ENCODE measurements around the gene RIMBP2.

Gene RIMBP2

GRCh38 chr12:130523208-130523607 lies 192.9 kb downstream of the RIMBP2 start:
- H3K27ac Mint-ChIP-seq: no peak overlapping the region
- no peaks in the 10 kb centered on the region for H3K9me3 Mint-ChIP-seq
- H3K4me3 Mint-ChIP-seq: no peak overlapping the region
- no peaks in the 10 kb centered on the region for H3K36me3 Mint-ChIP-seq
- ATAC-seq (ENCODE audit: low read depth) (no peak), DNase-seq (ENCODE audit: low spot score in 2 of 2) (no peak)
- peaks cover 2% of the 10 kb centered on the region for H3K27me3 Mint-ChIP-seq
- no peaks in the 10 kb centered on the region for H3K4me1 Mint-ChIP-seq

- no peak for DNase-seq (ENCODE audit: low spot score in 2 of 2)
- no peak overlapping the region for H3K27ac Mint-ChIP-seq
- no peak overlapping the region for H3K4me3 Mint-ChIP-seq
- ATAC-seq (ENCODE audit: low read depth): no peak
- no peaks in the 10 kb centered on the region for H3K9me3 Mint-ChIP-seq
- H3K36me3 Mint-ChIP-seq: no peaks in the 10 kb centered on the region
- peaks cover 2% of the 10 kb centered on the region for H3K27me3 Mint-ChIP-seq
- H3K4me1 Mint-ChIP-seq: no peaks in the 10 kb centered on the region
These were observed 193.8 kb downstream of the RIMBP2 start for GRCh38 chr12:130522244-130522834.

- no peak overlapping the region for H3K27ac Mint-ChIP-seq
- H3K4me3 Mint-ChIP-seq: no peak overlapping the region
- H3K27me3 Mint-ChIP-seq: peaks cover 2% of the 10 kb centered on the region
- H3K4me1 Mint-ChIP-seq: no peaks in the 10 kb centered on the region
- no peak for ATAC-seq (ENCODE audit: low read depth)
- no peaks in the 10 kb centered on the region for H3K36me3 Mint-ChIP-seq
- H3K9me3 Mint-ChIP-seq: peaks cover 2% of the 10 kb centered on the region
- DNase-seq (ENCODE audit: low spot score in 2 of 2): no peak
These were observed 194.5 kb downstream of the RIMBP2 start for GRCh38 chr12:130521375-130522124.

- Mint-ChIP-seq H3K27ac (no peak overlapping the region), H3K9me3 (peaks cover 6% of the 10 kb centered on the region), H3K4me1 (no peaks in the 10 kb centered on the region), H3K4me3 (no peak overlapping the region), H3K36me3 (no peaks in the 10 kb centered on the region), H3K27me3 (peaks cover 2% of the 10 kb centered on the region)
- no peak for DNase-seq (ENCODE audit: low spot score in 2 of 2)
- no peak for ATAC-seq (ENCODE audit: low read depth)
These were observed 195.3 kb downstream of the RIMBP2 start for GRCh38 chr12:130520784-130521183.

- H3K27ac Mint-ChIP-seq: no peak overlapping the region
- peaks cover 4% of the 10 kb centered on the region for H3K27me3 Mint-ChIP-seq
- no peaks in the 10 kb centered on the region for H3K36me3 Mint-ChIP-seq
- H3K4me3 Mint-ChIP-seq: no peak overlapping the region
- no peak for ATAC-seq (ENCODE audit: low read depth)
- no peaks in the 10 kb centered on the region for H3K4me1 Mint-ChIP-seq
- no peak for DNase-seq (ENCODE audit: low spot score in 2 of 2)
- peaks cover 6% of the 10 kb centered on the region for H3K9me3 Mint-ChIP-seq
These were observed 198.5 kb downstream of the RIMBP2 start for GRCh38 chr12:130517588-130517987.

- Mint-ChIP-seq H3K27me3 (peaks cover 4% of the 10 kb centered on the region), H3K36me3 (no peaks in the 10 kb centered on the region), H3K4me3 (no peak overlapping the region), H3K4me1 (no peaks in the 10 kb centered on the region), H3K27ac (no peak overlapping the region), H3K9me3 (peaks cover 6% of the 10 kb centered on the region)
- no peak for DNase-seq (ENCODE audit: low spot score in 2 of 2)
- no peak for ATAC-seq (ENCODE audit: low read depth)
These were observed 201.9 kb downstream of the RIMBP2 start for GRCh38 chr12:130514149-130514551.

GRCh38 chr12:130513556-130513955 lies 202.5 kb downstream of the RIMBP2 start:
- no peak for ATAC-seq (ENCODE audit: low read depth)
- Mint-ChIP-seq H3K36me3 (no peaks in the 10 kb centered on the region), H3K27ac (no peak overlapping the region), H3K27me3 (peaks cover 4% of the 10 kb centered on the region), H3K9me3 (peaks cover 6% of the 10 kb centered on the region), H3K4me1 (no peaks in the 10 kb centered on the region), H3K4me3 (no peak overlapping the region)
- no peak for DNase-seq (ENCODE audit: low spot score in 2 of 2)

GRCh38 chr12:130511285-130511684 lies 204.8 kb downstream of the RIMBP2 start:
- no peak for DNase-seq (ENCODE audit: low spot score in 2 of 2)
- no peaks in the 10 kb centered on the region for H3K4me1 Mint-ChIP-seq
- H3K4me3 Mint-ChIP-seq: no peak overlapping the region
- peaks cover 3% of the 10 kb centered on the region for H3K9me3 Mint-ChIP-seq
- H3K27me3 Mint-ChIP-seq: peaks cover 4% of the 10 kb centered on the region
- H3K27ac Mint-ChIP-seq: no peak overlapping the region
- ATAC-seq (ENCODE audit: low read depth): no peak
- H3K36me3 Mint-ChIP-seq: no peaks in the 10 kb centered on the region

GRCh38 chr12:130509454-130509853 lies 206.6 kb downstream of the RIMBP2 start:
- ATAC-seq (ENCODE audit: low read depth) (no peak), DNase-seq (ENCODE audit: low spot score in 2 of 2) (no peak)
- Mint-ChIP-seq H3K4me1 (no peaks in the 10 kb centered on the region), H3K36me3 (no peaks in the 10 kb centered on the region), H3K4me3 (no peak overlapping the region), H3K9me3 (peaks cover 1% of the 10 kb centered on the region), H3K27ac (no peak overlapping the region), H3K27me3 (no peaks in the 10 kb centered on the region)

- ATAC-seq (ENCODE audit: low read depth): no peak
- no peak overlapping the region for H3K27ac Mint-ChIP-seq
These were observed 207.3 kb downstream of the RIMBP2 start for GRCh38 chr12:130508847-130509246.

GRCh38 chr12:130508318-130508717 lies 207.8 kb downstream of the RIMBP2 start:
- Mint-ChIP-seq H3K36me3 (no peaks in the 10 kb centered on the region), H3K4me3 (no peak overlapping the region), H3K27ac (no peak overlapping the region), H3K9me3 (peaks cover 1% of the 10 kb centered on the region), H3K27me3 (no peaks in the 10 kb centered on the region), H3K4me1 (no peaks in the 10 kb centered on the region)
- ATAC-seq (ENCODE audit: low read depth) (no peak), DNase-seq (ENCODE audit: low spot score in 2 of 2) (no peak)

More at GRCh38 chr12:130508847-130509246, 207.3 kb downstream of the RIMBP2 start:
- Mint-ChIP-seq H3K36me3 (no peaks in the 10 kb centered on the region), H3K9me3 (peaks cover 1% of the 10 kb centered on the region), H3K4me1 (no peaks in the 10 kb centered on the region), H3K27me3 (no peaks in the 10 kb centered on the region), H3K4me3 (no peak overlapping the region)
- DNase-seq (ENCODE audit: low spot score in 2 of 2): no peak

GRCh38 chr12:130506844-130507243 lies 209.3 kb downstream of the RIMBP2 start:
- Mint-ChIP-seq H3K36me3 (no peaks in the 10 kb centered on the region), H3K27ac (no peak overlapping the region), H3K27me3 (no peaks in the 10 kb centered on the region), H3K4me3 (no peak overlapping the region), H3K9me3 (peaks cover 3% of the 10 kb centered on the region), H3K4me1 (no peaks in the 10 kb centered on the region)
- DNase-seq (ENCODE audit: low spot score in 2 of 2) (no peak), ATAC-seq (ENCODE audit: low read depth) (no peak)

- Mint-ChIP-seq H3K9me3 (peaks cover 3% of the 10 kb centered on the region), H3K27ac (no peak overlapping the region), H3K4me1 (no peaks in the 10 kb centered on the region), H3K4me3 (no peak overlapping the region), H3K36me3 (no peaks in the 10 kb centered on the region), H3K27me3 (no peaks in the 10 kb centered on the region)
- ATAC-seq (ENCODE audit: low read depth) (no peak), DNase-seq (ENCODE audit: low spot score in 2 of 2) (no peak)
These were observed 211.3 kb downstream of the RIMBP2 start for GRCh38 chr12:130504840-130505175.

- Mint-ChIP-seq H3K9me3 (peaks cover 6% of the 10 kb centered on the region), H3K27ac (no peak overlapping the region), H3K4me3 (no peak overlapping the region), H3K27me3 (no peaks in the 10 kb centered on the region), H3K36me3 (peaks cover 2% of the 10 kb centered on the region), H3K4me1 (no peaks in the 10 kb centered on the region)
- DNase-seq (ENCODE audit: low spot score in 2 of 2) (no peak), ATAC-seq (ENCODE audit: low read depth) (no peak)
These were observed 211.8 kb downstream of the RIMBP2 start for GRCh38 chr12:130504110-130504839.
